Fibroblast of lung (primary cell): ENCODE measurements around the gene APCDD1L. TPM values are rescaled to one million over a fixed set of nuclear protein-coding genes. Genes with fewer than 3 reads are reported as not detected.

Source experiments
- DNase-seq, 2 donors: peaks; one replicate each; pipeline versions ENCODE4 v3.0.0 to v3.0.0-alpha.2; 2010; ENCODE audit warnings: low read depth in 2 of 2
- H2AFZ ChIP-seq: 2 replicates; pipeline ENCODE4 v1.5.1; 2012; ENCODE audit warnings: low read length, control low read depth, inconsistent platforms
- H3K27ac ChIP-seq: 2 replicates; pipeline ENCODE4 v1.5.1; 2011; ENCODE audit warnings: low read length, control low read depth; ENCODE audit not compliant: insufficient read depth
- H3K27me3 ChIP-seq: 2 replicates; pipeline ENCODE4 v1.5.1; 2011; ENCODE audit warnings: mild to moderate bottlenecking, low read length; ENCODE audit not compliant: control insufficient read depth, insufficient read depth
- H3K36me3 ChIP-seq: 2 replicates; pipeline ENCODE4 v1.5.1; 2011; ENCODE audit warnings: low read length; ENCODE audit not compliant: control insufficient read depth, insufficient read depth
- H3K4me1 ChIP-seq: 2 replicates; pipeline ENCODE4 v1.5.1; 2011; ENCODE audit warnings: low read length; ENCODE audit not compliant: control insufficient read depth, insufficient read depth; ENCODE audit errors: extremely low read depth
- H3K4me2 ChIP-seq: 2 replicates; pipeline ENCODE4 v1.5.1; 2011; ENCODE audit warnings: low read length, control low read depth; ENCODE audit not compliant: insufficient read depth; ENCODE audit errors: extremely low read depth
- H3K4me3 ChIP-seq, 4 experiments: fragments of 200-600 bp in 1 of 4; sonication (generic) in 1 of 4; replicated peaks in 1 of 4; 2 replicates each; pipeline ENCODE4 v1.5.1; 2011 to 2016; ENCODE audit warnings: low read length in 4 of 4, low read depth in 3 of 4, mild to moderate bottlenecking in 3 of 4, control low read depth in 2 of 4, inconsistent platforms in 1 of 4, mixed read lengths in 1 of 4; ENCODE audit not compliant: insufficient read depth in 1 of 4; ENCODE audit errors: control extremely low read depth in 1 of 4
- H3K79me2 ChIP-seq: 2 replicates; pipeline ENCODE4 v1.5.1; 2012; ENCODE audit warnings: mild to moderate bottlenecking, low read length, inconsistent platforms; ENCODE audit not compliant: control insufficient read depth, insufficient read depth
- H3K9ac ChIP-seq: 2 replicates; pipeline ENCODE4 v1.5.1; 2011; ENCODE audit warnings: mild to moderate bottlenecking, low read length, control low read depth; ENCODE audit not compliant: insufficient read depth
- H3K9me3 ChIP-seq: 2 replicates; pipeline ENCODE4 v1.5.1; 2012; ENCODE audit warnings: low read depth, low read length; ENCODE audit not compliant: control insufficient read depth, insufficient read depth
- H4K20me1 ChIP-seq: 2 replicates; pipeline ENCODE4 v1.5.1; 2011; ENCODE audit warnings: low read length; ENCODE audit not compliant: control insufficient read depth, insufficient read depth; ENCODE audit errors: extremely low read depth
- CTCF ChIP-seq, 2 donors: IDR thresholded peaks in 1 of 2; conservative IDR thresholded peaks in 1 of 2; 1 replicate in 1 of 2; 2 replicates in 1 of 2; pipeline ENCODE4 v1.5.1; 2011 to 2012; ENCODE audit warnings: low read length in 2 of 2, control low read depth in 1 of 2, inconsistent platforms in 1 of 2, low read depth in 1 of 2, mild to moderate bottlenecking in 1 of 2
- EZH2 ChIP-seq: IDR thresholded peaks from 2 replicates; pipeline ENCODE4 v1.5.1; 2012; ENCODE audit warnings: low read length, control low read depth, mild to moderate bottlenecking; ENCODE audit errors: missing control alignments
- polyA plus RNA-seq, 2 donors: library from polyadenylated mRNA; depleted of rRNA in 1 of 2; stranded (reverse) in 1 of 2; unstranded in 1 of 2; fragments of >200 nt; gene quantifications; 2 replicates each; pipeline ENCODE4 v1.2.1, GENCODE V29; 2011 to 2012; ENCODE audit warnings: missing spikeins in 1 of 2
- total RNA-seq: library from RNA; depleted of rRNA; stranded (reverse); fragments of >200 nt; gene quantifications from 2 replicates; pipeline ENCODE4 v1.2.1, GENCODE V29; 2014

Gene APCDD1L
- total and polyA plus RNA-seq, 2 donors (not counting 1 experiment from before 2014, with no cell fraction given): 0.18 to 0.99 TPM

DNA sequence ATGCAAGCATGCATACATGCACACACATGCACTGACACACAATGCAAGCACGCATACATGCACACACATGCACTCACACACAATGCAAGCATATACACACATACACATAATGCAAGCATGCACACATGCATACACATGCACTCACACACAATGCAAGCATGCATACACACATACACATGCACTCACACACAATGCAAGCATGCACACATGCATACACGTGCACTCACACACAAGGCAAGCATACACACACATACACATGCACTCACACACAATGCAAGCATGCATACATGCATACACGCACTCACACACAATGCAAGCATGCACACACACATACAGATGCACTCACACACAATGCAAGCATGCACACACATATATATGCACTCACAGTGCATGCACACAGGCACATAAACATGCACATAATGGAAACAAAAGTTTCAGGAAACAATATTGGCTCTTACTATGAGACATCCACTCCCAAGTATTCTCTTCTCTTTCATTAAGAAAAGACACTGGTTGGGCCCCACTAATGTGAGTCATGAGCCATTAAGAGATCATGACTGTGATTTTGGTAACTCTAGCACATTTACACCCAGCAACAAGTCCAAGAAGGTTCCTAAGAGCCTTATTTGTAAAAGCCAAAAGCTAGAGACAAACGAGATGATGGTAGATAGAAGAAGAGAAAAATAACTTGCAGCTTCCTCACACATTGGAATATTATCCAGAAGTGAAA is 22.2 kb downstream of the APCDD1L start:
- no peak overlapping the region for H3K9ac ChIP-seq
- H3K36me3 ChIP-seq: no peaks in the 10 kb centered on the region
- no peak overlapping the region for H3K4me3 ChIP-seq
- H3K4me2 ChIP-seq: no peak overlapping the region
- no peak for TF ChIP-seq EZH2
- no peak for TF ChIP-seq CTCF (conservative IDR thresholded peaks at IDR 0.05 in 1 of 2, IDR thresholded peaks at IDR 0.05 in 1 of 2; ENCODE audit: low read depth in 1 of 2, low read length in 2 of 2)
- no peaks in the 10 kb centered on the region for H3K79me2 ChIP-seq
- H3K27ac ChIP-seq: no peak overlapping the region
- no peaks in the 10 kb centered on the region for H3K27me3 ChIP-seq
- H4K20me1 ChIP-seq: no peaks in the 10 kb centered on the region
- H3K4me1 ChIP-seq: no peaks in the 10 kb centered on the region
- DNase-seq: no peak
- no peaks in the 10 kb centered on the region for H3K9me3 ChIP-seq
- H2AFZ ChIP-seq: no peak overlapping the region

GRCh38 chr20:58492074-58492718 is 23.0 kb downstream of the APCDD1L start:
- H3K4me2 ChIP-seq: no peak overlapping the region
- no peak overlapping the region for H2AFZ ChIP-seq
- no peak overlapping the region for H3K4me3 ChIP-seq
- no peaks in the 10 kb centered on the region for H3K27me3 ChIP-seq
- H3K27ac ChIP-seq: no peak overlapping the region
- no peaks in the 10 kb centered on the region for H3K79me2 ChIP-seq
- no peaks in the 10 kb centered on the region for H3K4me1 ChIP-seq
- H4K20me1 ChIP-seq: no peaks in the 10 kb centered on the region
- DNase-seq: no peak
- H3K9ac ChIP-seq: no peak overlapping the region
- no peaks in the 10 kb centered on the region for H3K9me3 ChIP-seq
- no peaks in the 10 kb centered on the region for H3K36me3 ChIP-seq
- TF ChIP-seq CTCF (conservative IDR thresholded peaks at IDR 0.05 in 1 of 2, IDR thresholded peaks at IDR 0.05 in 1 of 2; ENCODE audit: low read depth in 1 of 2, low read length in 2 of 2) (no peak), EZH2 (no peak)

GRCh38 chr20:58486207-58486606 is 29.0 kb downstream of the APCDD1L start:
- Histone ChIP-seq H3K4me3 (no peak overlapping the region), H3K27ac (no peak overlapping the region), H3K36me3 (no peaks in the 10 kb centered on the region), H3K79me2 (no peaks in the 10 kb centered on the region), H2AFZ (no peak overlapping the region), H3K27me3 (no peaks in the 10 kb centered on the region), H3K9ac (no peak overlapping the region), H3K9me3 (no peaks in the 10 kb centered on the region), H3K4me2 (no peak overlapping the region), H3K4me1 (no peaks in the 10 kb centered on the region), H4K20me1 (no peaks in the 10 kb centered on the region)
- no peak for TF ChIP-seq EZH2
- TF ChIP-seq CTCF (conservative IDR thresholded peaks at IDR 0.05 in 1 of 2, IDR thresholded peaks at IDR 0.05 in 1 of 2; ENCODE audit: low read depth in 1 of 2, low read length in 2 of 2): no peak
- no peak for DNase-seq
